T1000 (cell line): ENCODE data around the gene JAKMIP2.
"Not testable (repeated sequence)": the region's sequence is repeated elsewhere in the genome, so short reads cannot be mapped to it uniquely, and the experiment has no call there.

Experiments used
- DNase-seq: peaks from one replicate; lab custom pipeline; 2025; ENCODE audit warnings: mixed read lengths; lab: John Stamatoyannopoulos, UW

The JAKMIP2 gene

DNA sequence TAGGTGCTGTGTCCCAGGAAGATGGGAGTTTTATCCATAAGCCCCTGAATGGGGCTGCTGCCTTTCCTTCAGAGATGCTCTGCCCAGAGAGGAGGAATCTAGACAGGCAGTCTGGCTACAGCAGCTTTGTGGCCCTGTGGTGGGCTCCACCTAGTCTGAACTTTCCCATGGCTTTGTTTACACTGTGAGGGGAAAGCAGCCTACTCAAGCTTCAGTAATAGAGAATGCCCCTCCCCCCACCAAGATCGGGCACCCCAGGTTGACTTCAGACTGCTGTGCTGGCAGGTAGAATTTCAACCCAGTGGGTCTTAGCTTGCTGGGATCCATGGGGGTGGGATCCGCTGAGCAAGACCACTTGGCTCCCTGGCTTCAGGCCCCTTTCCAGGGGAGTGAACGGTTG is 171.7 kb downstream of the JAKMIP2 start:
- DNase-seq: no peak

DNA sequence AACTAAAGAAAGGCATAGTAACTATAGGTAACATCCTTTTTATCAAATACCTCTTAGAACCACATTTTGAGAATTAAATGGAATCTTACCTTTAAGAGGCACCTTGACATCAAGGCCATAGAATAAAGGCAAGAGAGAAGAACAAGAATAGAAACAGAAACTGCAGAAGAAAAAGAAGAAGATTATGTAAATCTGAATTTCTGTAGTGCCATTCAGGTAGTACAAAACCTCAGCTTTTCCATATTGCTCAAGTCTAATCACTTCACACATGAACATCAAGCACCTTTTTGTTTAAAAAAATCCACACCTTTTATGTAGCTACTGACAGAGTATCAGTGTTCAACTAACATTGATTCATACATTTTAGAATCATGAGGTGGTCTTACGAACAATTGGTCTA is 180.9 kb downstream of the JAKMIP2 start:
- DNase-seq: no peak

DNA sequence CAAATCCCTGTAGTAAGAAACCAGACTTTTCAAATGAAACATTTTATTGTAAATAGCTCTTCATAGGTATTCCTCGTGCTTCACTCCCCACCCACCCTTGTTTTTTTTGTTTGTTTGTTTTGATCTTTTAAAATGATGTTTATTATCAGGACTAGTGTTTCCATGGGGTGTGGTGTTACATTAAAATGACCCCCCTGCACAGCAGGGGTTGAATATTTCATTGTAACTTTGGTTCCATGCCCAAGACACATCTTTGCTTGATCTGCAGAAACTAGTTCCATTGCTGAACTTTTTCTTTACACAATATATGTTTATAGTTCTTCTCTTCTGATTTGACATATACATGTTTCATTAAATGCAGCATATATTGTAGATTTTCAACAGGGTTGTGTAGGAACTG is 191.4 kb downstream of the JAKMIP2 start:
- no peak for DNase-seq

DNA sequence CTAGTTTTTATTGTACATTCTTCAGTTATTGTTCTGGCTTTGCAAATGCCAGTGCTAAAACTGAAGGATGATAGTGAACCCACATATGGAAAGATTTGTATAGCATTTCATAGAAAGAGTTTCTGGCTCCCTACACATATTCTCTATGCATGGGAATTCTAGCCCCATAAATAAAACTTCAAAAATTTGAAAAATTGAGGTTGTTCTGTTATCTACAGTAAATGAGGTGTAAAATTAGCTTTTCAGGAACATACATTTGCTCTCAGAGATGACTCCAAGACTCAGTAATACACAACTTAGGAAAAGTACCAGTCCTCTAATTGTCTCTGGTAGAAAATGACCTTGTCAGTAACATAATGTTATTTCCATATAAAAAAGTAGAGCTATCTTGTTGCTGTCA is 192.4 kb downstream of the JAKMIP2 start:
- no peak for DNase-seq

DNA sequence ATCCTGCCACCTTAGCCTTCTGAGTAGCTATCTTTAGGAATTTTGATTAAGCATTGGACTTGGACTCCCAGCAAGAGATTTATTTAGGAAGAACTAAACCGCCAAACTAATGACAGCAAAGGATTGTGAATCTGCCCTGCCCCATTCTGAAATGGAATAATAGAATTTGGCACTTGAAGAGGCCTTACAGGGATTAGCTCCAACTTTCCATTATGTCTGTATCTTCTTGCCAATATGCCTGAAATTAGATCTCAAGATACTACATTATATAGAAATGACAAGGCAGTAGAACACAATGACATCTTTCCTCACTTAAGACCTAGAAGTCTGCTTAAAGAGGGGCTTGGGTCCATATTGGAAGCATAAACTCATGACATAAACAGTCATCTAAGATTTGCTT is 195.7 kb downstream of the JAKMIP2 start:
- DNase-seq: no peak

DNA sequence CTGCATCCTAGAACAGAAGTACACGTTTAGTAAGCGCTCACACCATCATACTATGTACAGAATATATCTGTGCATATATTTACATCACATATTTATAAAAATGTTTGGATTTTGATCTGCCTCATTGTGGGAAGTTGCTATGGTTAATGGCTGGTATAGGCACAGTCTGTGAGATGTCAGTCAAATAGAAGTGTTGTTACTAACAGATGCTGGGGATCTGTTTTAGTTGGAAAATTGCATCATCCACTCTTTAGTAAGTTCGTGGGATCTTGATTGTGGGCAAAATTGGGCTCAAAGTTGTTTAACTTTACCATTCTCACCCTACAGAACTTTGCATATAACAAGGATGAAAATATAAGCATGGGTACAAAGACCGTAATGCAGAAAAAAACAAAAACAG is 196.3 kb downstream of the JAKMIP2 start:
- DNase-seq: no peak

DNA sequence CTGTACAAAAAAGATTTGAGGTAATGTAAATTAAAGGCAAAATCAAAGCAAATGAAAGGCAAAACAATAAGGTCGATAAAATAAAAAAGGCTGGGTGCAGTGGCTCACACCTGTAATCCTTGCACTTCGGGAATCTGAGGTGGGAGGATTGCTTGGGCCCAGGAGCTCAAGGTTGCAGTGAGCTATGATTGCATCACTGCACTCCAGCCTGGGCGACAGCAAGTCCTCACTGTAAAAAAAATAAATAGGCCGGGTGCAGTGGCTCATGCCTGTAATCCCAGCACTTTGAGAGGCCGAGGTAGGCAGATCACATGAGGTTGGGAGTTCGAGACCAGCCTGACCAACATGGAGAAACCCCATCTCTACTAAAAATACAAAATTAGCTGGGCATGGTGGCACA is 200.3 kb downstream of the JAKMIP2 start:
- not testable (repeated sequence) for DNase-seq

DNA sequence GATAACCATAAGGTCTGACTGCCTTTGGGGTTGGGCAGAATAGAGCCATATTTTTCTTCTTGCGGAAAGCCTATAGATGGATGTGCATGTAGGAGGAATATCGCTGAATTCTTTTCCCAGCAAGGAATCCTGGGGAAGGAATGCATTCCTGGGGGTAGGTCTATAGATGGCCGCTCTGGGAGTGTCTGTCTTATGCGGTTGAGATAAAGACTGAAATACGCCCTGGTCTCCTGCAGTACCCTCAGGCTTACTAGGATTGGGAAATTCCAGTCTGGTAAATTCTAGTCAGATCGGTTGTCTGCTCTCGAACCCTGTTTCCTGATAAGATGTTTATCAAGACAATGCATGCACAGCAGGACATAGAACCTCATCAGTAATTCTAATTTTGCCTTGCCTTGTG is 202.1 kb downstream of the JAKMIP2 start:
- DNase-seq: not testable (repeated sequence)

DNA sequence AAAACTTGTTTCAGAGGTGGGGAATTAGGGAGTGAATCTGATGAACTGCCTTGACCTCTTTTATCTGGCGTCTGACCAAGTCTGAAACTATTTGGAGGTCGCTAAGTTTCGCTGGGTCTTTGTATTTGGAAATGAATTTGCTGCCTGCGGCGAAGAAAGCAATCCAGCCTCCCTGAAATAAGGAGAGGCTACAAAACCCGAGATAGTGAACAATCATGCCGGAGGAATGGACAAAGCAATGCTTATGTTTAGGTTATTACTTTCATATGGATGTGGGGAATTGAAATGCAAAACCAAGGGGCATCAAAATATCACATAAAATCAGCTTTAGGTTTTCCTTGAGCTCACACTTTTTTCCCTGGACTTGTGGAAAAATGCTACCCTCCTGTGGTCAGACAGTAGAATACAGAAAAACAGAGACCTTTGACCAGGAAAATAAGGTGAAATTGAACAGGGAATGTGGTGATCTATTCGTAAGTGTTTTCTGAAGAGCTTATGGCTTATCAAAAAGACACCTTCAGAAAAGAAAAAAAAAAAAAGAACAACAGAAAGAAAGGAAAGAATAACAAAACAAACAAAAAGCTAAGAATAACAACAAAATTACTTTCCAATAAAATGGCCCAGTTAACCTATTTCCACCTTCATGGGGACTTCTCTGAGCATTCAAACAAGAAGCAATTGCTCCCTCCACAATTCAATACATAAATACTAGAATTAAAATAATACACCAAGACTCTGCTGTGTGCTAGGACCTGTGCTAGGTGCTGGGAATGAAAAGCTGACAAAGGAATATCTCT is 204.1 kb downstream of the JAKMIP2 start:
- no peak for DNase-seq

DNA sequence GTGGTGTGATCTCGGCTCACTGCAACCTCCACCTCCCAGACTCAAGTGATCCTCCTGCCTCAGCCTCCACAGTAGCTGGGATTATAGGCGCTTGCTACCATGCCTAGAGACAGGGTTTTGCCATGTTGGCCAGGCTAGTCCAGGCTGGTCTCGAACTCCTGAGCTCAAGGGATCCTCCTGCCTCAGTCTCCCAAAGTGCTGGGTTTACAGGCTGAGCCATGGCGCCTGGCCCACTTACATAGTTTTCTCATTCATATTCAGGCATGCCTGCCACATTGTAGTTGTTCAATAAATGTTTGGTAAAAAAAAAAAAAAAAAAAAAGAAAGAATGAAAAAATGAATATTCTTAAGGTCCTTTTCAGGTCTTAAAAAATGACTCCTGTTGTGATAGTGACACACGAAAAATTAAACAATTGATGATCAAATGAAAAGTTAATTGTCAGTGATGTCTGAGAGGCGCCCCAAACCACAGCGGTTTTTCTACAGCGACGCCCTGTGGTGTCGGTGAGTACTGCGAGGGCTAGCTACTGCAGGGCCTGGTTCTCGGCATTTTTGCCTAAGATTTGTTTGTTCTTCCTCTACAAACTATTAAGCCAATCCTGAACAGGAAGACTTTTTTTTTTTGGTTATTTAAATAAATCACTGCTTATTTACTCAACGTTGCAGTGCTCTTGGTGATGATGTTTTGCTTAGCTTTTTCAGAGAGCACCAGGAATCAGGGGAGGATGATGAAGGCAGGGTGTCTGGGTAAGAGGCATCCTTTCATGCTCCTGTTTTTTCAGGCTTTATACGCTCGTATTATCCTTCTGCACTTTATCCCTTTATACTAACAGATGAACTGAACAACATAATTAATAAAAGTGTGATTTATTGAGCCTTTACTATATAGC is 205.6 kb downstream of the JAKMIP2 start:
- DNase-seq: no peak

DNA sequence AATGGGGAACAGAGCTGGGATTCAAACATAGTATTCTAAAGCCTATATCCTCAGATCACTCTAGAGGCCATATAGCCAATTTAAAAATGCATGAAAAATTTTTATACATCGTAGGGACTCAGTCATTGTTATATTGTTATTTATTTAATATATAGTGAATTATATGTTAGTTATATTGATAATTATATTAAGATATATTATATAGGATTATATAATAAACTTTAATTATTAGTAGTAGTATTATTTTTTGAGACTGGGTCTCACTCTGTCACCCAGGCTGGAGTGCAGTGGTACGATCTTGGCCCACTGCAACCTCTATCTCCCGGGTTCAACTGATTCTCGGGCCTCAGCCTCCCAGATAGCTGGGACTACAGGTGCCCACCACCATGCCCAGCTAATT is 206.9 kb downstream of the JAKMIP2 start:
- no peak for DNase-seq

DNA sequence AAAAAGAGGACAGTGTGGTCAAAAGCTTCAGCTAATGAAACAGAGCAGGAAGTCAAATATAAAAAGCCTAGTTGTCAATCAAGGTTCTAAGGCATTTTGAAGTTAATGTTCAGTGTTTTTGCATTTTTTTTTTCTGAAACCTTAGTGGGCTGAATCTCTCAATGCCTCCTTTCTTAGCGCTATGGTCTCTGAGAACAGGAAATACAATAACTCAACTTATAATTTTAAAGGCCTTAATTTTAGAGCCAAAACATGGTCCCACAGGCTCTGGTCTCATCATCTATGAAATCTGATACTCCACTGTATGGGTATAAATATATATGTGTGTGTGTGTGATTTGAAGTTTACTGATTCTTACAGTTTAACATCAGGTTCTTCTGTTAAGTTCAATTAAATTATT is 209.3 kb downstream of the JAKMIP2 start:
- DNase-seq: no peak

DNA sequence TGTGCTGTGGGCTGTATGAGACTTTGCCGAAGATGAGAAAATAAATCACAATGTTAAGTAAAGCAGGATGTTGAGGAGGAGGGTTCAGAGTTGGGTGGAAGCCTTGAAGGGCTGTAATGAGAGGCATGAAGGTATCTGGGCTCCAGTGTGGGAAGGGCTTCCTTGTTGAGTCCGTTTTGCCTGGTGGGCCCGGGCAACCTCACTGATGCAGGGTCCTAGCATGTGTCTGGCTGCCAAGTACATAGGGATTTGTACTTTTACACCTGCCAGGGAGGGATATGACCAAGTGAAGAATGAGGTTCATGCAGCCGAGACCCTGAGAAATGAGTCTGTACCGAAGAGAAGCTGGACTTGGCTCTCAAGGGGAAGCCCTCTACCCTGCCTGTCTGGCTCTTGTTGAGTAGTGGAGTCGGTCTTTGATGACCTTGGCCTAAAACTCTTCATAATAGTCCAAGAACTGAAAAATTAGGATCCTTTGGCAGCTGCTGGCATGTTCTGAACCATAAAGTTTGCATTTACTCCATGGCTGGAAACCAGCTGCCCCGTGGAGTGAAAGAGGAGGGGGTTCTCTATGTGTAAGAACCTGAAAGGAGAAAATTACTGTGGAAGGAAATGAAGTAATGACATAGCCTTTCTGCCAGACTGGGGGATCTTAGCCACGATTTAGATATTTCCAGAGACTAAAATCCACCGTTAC is 213.7 kb downstream of the JAKMIP2 start:
- DNase-seq: no peak

DNA sequence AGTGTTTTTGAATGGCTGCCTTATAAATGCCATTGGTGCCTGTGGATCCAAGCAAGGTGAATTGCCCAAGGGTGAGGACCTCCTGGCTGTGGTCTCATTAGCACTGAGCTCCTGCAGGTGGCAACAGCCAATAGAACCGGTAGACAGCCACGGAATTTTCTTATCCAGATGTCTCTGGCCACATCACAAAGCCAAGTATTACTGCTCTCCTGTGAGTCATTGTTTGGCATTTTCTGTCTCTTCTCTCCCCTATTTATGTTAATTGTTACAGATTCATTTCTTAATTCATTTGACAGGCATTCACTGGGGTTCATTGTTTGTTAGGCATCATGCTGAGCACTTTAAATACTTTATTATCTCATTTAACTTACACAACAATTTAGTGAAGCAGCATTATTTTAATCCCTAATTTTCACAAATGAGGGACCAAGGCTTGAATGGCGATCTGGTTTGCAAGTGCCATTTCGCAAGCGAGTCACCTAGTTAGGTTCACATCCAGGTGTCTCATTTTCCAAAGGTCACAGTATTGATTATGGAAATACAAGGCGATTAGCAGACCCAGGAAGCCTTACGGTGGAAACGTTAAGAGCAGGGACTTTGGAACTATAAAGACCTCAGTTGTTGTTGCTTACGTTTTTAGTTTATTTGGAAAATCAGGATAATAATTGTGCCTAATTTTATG is 214.5 kb downstream of the JAKMIP2 start:
- no peak for DNase-seq

DNA sequence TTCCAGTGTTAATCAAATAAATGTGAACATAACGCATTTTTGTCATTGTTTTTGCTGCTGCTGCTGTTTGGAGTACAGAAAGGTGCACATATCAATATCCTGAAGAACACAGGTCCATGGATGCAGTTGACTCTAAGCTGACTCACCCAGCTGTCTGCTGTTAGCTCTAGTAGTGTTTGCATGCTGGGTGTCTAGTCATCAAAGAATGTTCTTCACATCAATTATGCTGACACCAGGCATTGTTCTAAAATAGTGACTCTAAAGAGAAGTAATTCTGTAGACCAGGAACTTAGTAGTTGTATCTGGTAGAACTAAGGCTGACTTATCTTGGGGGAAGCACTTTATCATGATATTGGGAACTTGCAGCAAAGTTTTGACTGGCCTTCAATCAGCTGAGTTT is 217.0 kb downstream of the JAKMIP2 start:
- no peak for DNase-seq

DNA sequence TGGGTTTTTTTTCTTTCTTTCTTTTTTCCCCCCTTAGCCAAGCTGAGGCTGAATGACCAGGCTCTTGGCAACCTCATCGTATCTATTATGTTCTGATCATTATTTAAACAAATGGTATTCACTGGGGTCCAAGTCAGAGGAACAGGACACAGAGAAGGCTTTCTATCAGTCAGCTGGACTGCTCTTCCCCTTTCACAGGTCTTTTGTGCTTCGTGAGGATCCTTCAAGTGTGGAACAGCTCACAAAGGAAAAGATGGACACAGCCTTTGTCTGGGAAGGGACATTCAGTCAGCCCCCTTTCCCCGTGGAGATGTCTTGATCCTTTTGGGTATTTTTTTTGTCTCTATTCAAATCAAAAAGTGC is 218.4 kb downstream of the JAKMIP2 start:
- DNase-seq: no peak

DNA sequence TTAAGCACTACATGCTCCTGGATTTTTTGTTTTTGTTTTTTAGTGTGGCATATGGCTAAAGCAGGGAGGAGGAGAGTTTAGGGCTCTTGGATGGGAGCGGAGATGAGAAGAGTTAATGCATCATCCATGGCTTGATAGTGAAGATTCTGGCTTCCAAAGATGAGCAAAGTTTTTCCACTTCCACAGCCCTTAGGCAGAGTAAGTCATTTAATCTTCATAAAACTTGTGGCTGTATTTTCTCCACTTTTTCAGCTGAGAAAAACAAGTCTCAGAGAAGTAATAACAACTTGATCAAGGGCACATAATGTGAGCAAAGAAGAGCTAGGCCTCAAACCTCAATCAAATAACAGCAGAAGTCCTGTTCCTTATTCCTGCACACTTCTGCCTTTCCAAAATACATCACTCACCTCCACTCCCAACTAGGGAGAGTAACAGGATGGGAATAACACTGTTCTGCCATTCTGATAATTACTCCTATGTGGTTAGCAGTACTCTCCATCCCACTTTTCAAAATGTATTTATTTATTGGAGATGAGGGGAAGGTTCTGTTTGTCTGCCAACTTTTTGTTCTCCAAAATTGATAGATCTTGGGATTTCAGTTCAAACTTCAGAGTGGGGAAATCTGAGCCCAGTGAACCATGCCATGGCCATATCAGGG is 218.9 kb downstream of the JAKMIP2 start:
- no peak for DNase-seq

DNA sequence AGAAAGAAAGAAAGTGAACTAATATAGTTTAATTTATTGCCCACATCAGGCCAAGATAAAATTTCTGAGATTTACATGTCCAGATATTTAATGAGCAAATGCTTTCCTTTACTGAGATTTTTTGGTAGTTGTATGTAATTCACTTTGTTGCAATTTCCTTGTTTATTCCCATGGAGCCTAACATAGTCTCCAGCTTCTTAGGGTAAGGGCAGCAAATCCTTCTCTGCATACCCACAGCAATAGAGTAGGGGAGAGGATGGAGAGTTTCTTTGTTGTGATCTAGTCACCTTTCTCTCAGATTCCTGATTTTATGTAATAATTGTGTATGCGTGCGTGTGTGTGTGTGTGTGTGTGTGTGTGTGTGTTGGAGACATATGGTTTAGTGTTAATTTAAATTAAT is 221.1 kb downstream of the JAKMIP2 start:
- DNase-seq: no peak

DNA sequence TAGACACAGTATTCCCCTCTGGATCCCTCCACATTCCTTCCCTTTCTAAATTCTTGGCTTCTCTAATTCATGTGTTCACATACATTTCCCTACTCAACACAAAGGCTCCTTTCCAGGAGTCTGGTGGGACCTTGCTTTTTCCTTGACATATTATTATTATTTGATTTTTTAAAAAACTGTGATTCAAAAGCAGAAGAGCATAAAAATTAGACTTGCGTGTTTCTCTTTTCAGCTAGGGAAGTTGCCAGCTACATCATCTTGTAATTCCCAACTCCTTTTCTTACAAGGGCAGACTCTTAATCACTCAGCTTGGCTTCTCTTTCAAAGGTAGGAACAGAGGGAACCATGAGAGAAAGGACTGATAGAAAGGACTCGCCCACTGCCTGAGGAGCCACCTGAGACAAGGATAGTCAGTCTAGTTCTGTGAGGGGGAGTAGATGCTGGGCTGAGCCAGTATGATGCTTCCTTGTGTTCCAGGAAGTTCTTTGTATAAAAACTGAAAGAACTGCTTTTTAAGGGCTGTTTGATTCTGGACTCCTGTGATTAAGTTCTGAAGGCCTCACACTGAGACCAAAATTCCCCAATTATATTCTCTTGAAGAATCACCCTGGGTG is 221.7 kb downstream of the JAKMIP2 start:
- no peak for DNase-seq

DNA sequence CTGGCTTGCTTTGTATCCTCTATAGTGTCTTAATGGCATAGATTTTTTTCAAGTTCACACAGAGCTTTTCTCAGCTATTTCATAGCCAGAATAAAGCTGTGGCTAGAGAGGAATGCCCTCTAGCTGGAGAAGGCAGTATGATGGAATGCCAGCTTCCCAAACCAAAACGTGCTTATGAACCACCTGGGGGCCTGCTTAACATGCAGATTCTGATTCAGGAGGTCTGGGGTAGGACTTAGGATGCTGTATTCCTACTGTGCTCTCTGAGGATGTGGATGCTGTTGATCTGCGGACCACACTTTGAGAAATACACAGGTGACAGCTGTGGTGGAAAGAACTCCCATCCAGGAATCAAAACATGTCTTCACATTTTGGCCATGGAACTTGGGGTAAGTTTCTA is 222.8 kb downstream of the JAKMIP2 start:
- DNase-seq: no peak

DNA sequence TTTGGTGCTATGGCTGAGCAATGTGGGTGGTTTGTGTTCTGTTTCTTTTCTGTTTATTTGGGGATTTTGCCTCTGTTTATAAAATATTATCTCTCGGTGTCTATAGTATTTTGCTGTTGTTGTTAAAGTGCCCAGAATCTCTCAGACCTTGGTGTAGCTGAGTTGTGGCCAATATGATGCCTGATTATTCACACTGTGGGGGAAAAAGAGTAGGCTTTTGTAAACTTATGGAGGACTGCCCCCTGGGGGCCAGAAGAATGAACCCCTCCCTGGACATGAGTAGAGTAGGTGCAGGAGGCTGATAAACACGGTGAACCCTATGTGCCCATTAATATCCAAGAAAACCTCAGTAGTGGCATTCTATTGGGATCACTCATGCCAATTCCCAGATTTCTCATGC is 223.7 kb downstream of the JAKMIP2 start:
- peak; percentile 24 for DNase-seq
